Activated naive CD4-positive, alpha-beta T cell treated with anti-CD3 and anti-CD28 coated beads, Interleukin-2, amount 50 U/mL, for 16 hours (primary cell): ENCODE measurements around the gene KCNK5.
A peak's percentile ranks its signal among the peaks of the same experiment; 100 is the strongest.

Source experiments
- DNase-seq: peaks from one replicate; pipeline ENCODE4 v3.0.0-alpha.2; 2020

KCNK5 gene

GRCh38 chr6:39239527-39240154 is 10.4 kb upstream of the KCNK5 start:
- DNase-seq, result no peak

- DNase-seq, result no peak
Observed at GRCh38 chr6:39236742-39237141, 7.5 kb upstream of the KCNK5 start.

GRCh38 chr6:39233333-39233732 is 4.1 kb upstream of the KCNK5 start:
- DNase-seq, result no peak

- no peak for DNase-seq
Observed at GRCh38 chr6:39231521-39232243, 2.4 kb upstream of the KCNK5 start.

GRCh38 chr6:39230654-39231035 is 1.4 kb upstream of the KCNK5 start:
- no peak for DNase-seq

GRCh38 chr6:39228111-39228971 is 934 bp downstream of the KCNK5 start:
- DNase-seq, result peak; percentile 43

GRCh38 chr6:39227476-39227875 is 1.8 kb downstream of the KCNK5 start:
- DNase-seq, result no peak

GRCh38 chr6:39226639-39227329 is 2.5 kb downstream of the KCNK5 start:
- DNase-seq, result no peak

- DNase-seq, result no peak
Observed at GRCh38 chr6:39225946-39226437, 3.3 kb downstream of the KCNK5 start.

- no peak for DNase-seq
Observed at GRCh38 chr6:39225543-39225942, 3.7 kb downstream of the KCNK5 start.

- DNase-seq, result no peak
Observed at GRCh38 chr6:39224523-39225182, 4.6 kb downstream of the KCNK5 start.

- DNase-seq, result no peak
Observed at GRCh38 chr6:39224011-39224410, 5.3 kb downstream of the KCNK5 start.

GRCh38 chr6:39223555-39223954 is 5.7 kb downstream of the KCNK5 start:
- DNase-seq, result no peak

GRCh38 chr6:39223061-39223460 is 6.2 kb downstream of the KCNK5 start:
- no peak for DNase-seq

GRCh38 chr6:39221779-39222641 is 7.3 kb downstream of the KCNK5 start:
- no peak for DNase-seq

- DNase-seq, result no peak
Observed at GRCh38 chr6:39221115-39221514, 8.2 kb downstream of the KCNK5 start.

- no peak for DNase-seq
Observed at GRCh38 chr6:39218868-39219567, 10.3 kb downstream of the KCNK5 start.

GRCh38 chr6:39217177-39217864 is 12.0 kb downstream of the KCNK5 start:
- DNase-seq, result no peak

- no peak for DNase-seq
Observed at GRCh38 chr6:39215640-39216158, 13.6 kb downstream of the KCNK5 start.
